Upper lobe of right lung (tissue), 1 donor: ENCODE measurements around the gene MALAT1. TPM values are rescaled to one million over a fixed set of nuclear protein-coding genes. Genes with fewer than 3 reads are reported as not detected.

ENCODE experiments used
- ATAC-seq: fragments of 200-7000 bp; cut with Tn5 transposase; one replicate; pipeline ENCODE4 v1.9.1; 2020; ENCODE audit warnings: mild to moderate bottlenecking, moderate library complexity
- DNase-seq: peaks from one replicate; pipeline ENCODE4 v3.0.0-alpha.2; 2020
- H3K27ac ChIP-seq: fragments of 200-600 bp; one replicate; pipeline ENCODE4 v1.8.0; 2022
- H3K27me3 ChIP-seq: fragments of 200-600 bp; one replicate; pipeline ENCODE4 v1.8.0; 2022; ENCODE audit warnings: mild to moderate bottlenecking
- H3K36me3 ChIP-seq: fragments of 200-600 bp; one replicate; pipeline ENCODE4 v1.8.0; 2022
- H3K4me1 ChIP-seq: fragments of 200-600 bp; one replicate; pipeline ENCODE4 v1.8.0; 2022
- H3K4me3 ChIP-seq: fragments of 200-600 bp; one replicate; pipeline ENCODE4 v1.8.0; 2022; ENCODE audit warnings: mild to moderate bottlenecking
- H3K9me3 ChIP-seq: fragments of 200-600 bp; one replicate; pipeline ENCODE4 v1.8.0; 2022
- CTCF ChIP-seq: fragments of 200-600 bp; IDR thresholded peaks from one replicate; pipeline ENCODE4 v1.8.0; 2022; ENCODE audit warnings: antibody characterized with exemption
- intact Hi-C: fragments of 100-400 bp; cut with DNase I; formaldehyde crosslinking; loops from one replicate; pipeline ENCODE4 v1.11.0; 2022
- total RNA-seq: library from RNA; stranded (reverse); fragmentation: NEBNext Ultra II Directional; extraction: Animal tissue kit (Norgen Biotek cat#: 25700); gene quantifications from one replicate; pipeline ENCODE4 v1.2.1, GENCODE V29; 2021
- donor health status: DM: no; HTN: yes; CAD: no; lungs with severe emphysema.

MALAT1 gene
- total RNA-seq, 1 donor from 2014 or later = 11,917 TPM

- H3K27me3 ChIP-seq = no peaks in the 10 kb centered on the region
- intact Hi-C loops = no loop called here
- ATAC-seq = no peak
Observed at GRCh38 chr11:65489706-65490320, 9.0 kb upstream of the MALAT1 start.

GRCh38 chr11:65491163-65491465 lies 7.7 kb upstream of the MALAT1 start:
- H3K4me1 ChIP-seq = peaks cover 98% of the 10 kb centered on the region
- ATAC-seq (no peak), DNase-seq (no peak)
- intact Hi-C loops = no loop called here
- no peaks in the 10 kb centered on the region for H3K27me3 ChIP-seq
- H3K36me3 ChIP-seq = no peaks in the 10 kb centered on the region
- no peaks in the 10 kb centered on the region for H3K9me3 ChIP-seq
- H3K27ac ChIP-seq = peak overlapping the region; percentile 100
- no peak for TF ChIP-seq CTCF
- H3K4me3 ChIP-seq = no peak overlapping the region

More at GRCh38 chr11:65489706-65490320, 9.0 kb upstream of the MALAT1 start:
- DNase-seq = peak; percentile 53
- Histone ChIP-seq H3K4me3 (no peak overlapping the region), H3K4me1 (peaks cover 90% of the 10 kb centered on the region), H3K36me3 (no peaks in the 10 kb centered on the region), H3K9me3 (no peaks in the 10 kb centered on the region), H3K27ac (peak overlapping the region; percentile 100)
- TF ChIP-seq CTCF = no peak

GRCh38 chr11:65491614-65492386 lies 7.0 kb upstream of the MALAT1 start:
- TF ChIP-seq CTCF = no peak
- Histone ChIP-seq H3K4me1 (peaks cover 99% of the 10 kb centered on the region), H3K27me3 (no peaks in the 10 kb centered on the region), H3K9me3 (no peaks in the 10 kb centered on the region), H3K36me3 (no peaks in the 10 kb centered on the region), H3K27ac (peak overlapping the region; percentile 100), H3K4me3 (no peak overlapping the region)
- intact Hi-C loops = no loop called here
- peak; percentile 62 for ATAC-seq
- peak; percentile 86 for DNase-seq

GRCh38 chr11:65492387-65492636 lies 6.5 kb upstream of the MALAT1 start:
- no peaks in the 10 kb centered on the region for H3K9me3 ChIP-seq
- TF ChIP-seq CTCF = no peak
- ATAC-seq (no peak), DNase-seq (no peak)
- H3K27me3 ChIP-seq = no peaks in the 10 kb centered on the region
- intact Hi-C loops = no loop called here
- peak overlapping the region; percentile 100 for H3K27ac ChIP-seq
- H3K4me1 ChIP-seq = peaks cover 97% of the 10 kb centered on the region
- H3K36me3 ChIP-seq = no peaks in the 10 kb centered on the region
- H3K4me3 ChIP-seq = no peak overlapping the region

- Histone ChIP-seq H3K27ac (peak overlapping the region; percentile 100), H3K4me3 (peak overlapping the region; percentile 13), H3K9me3 (no peaks in the 10 kb centered on the region), H3K36me3 (no peaks in the 10 kb centered on the region), H3K27me3 (no peaks in the 10 kb centered on the region), H3K4me1 (peaks cover 92% of the 10 kb centered on the region)
- ATAC-seq (peak; percentile 38), DNase-seq (peak; percentile 78)
- intact Hi-C loops = no loop called here
- TF ChIP-seq CTCF = no peak
Observed at GRCh38 chr11:65492637-65493366, 6.0 kb upstream of the MALAT1 start.
